ENCODE data around the gene PLA2G5.

PLA2G5 gene

GRCh38 chr1:20115479-20115878, 45.5 kb downstream of the PLA2G5 start:
- Histone ChIP-seq H3K27me3 (ENCODE audit: insufficient read depth, low read length) (no peaks in the 10 kb centered on the region; the same call in 1 of the 2 replicates), H4K20me1 (ENCODE audit: insufficient read depth, low read length) (no peaks in the 10 kb centered on the region), H3K27ac (ENCODE audit: low read depth, low read length, poor library complexity, severe bottlenecking) (no peak overlapping the region), H3K9me3 (ENCODE audit: low read length) (no peaks in the 10 kb centered on the region), H3K4me3 (ENCODE audit: low read depth, low read length, poor library complexity, severe bottlenecking) (no peak overlapping the region), H3K36me3 (ENCODE audit: insufficient read depth, low read length) (no peaks in the 10 kb centered on the region), H3F3A (ENCODE audit: insufficient read depth, low read length) (no peaks in the 10 kb centered on the region), H3K9ac (ENCODE audit: low read length) (no peak overlapping the region), H2AFZ (ENCODE audit: low read length) (no peak overlapping the region), H3K4me1 (ENCODE audit: insufficient read depth, low read length, severe bottlenecking) (no peaks in the 10 kb centered on the region), H3K4me2 (ENCODE audit: low read length) (no peak overlapping the region), H3K9me2 (ENCODE audit: low read depth, low read length) (no peaks in the 10 kb centered on the region), H3K79me2 (ENCODE audit: insufficient read depth, low read length) (no peaks in the 10 kb centered on the region)
- TF ChIP-seq EZH2 (IDR thresholded peaks at IDR 0.05; ENCODE audit: borderline replicate concordance, low read length) (no peak), CTCF (IDR thresholded peaks at IDR 0.05; ENCODE audit: low read length) (no peak)

GRCh38 chr1:20115916-20116315, 45.9 kb downstream of the PLA2G5 start:
- no peaks in the 10 kb centered on the region for H3K79me2 ChIP-seq (ENCODE audit: insufficient read depth, low read length)
- H3K9me2 ChIP-seq (ENCODE audit: low read depth, low read length) = no peaks in the 10 kb centered on the region
- H3K27me3 ChIP-seq (ENCODE audit: insufficient read depth, low read length) = no peaks in the 10 kb centered on the region; the same call in 1 of the 2 replicates

GRCh38 chr1:20117236-20117635, 47.2 kb downstream of the PLA2G5 start:
- Histone ChIP-seq H3K27me3 (ENCODE audit: insufficient read depth, low read length) (no peaks in the 10 kb centered on the region; the same call in 1 of the 2 replicates), H3K79me2 (ENCODE audit: insufficient read depth, low read length) (no peaks in the 10 kb centered on the region)

More at GRCh38 chr1:20115916-20116315, 45.9 kb downstream of the PLA2G5 start:
- H2AFZ ChIP-seq (ENCODE audit: low read length) = no peak overlapping the region
- H3K36me3 ChIP-seq (ENCODE audit: insufficient read depth, low read length) = no peaks in the 10 kb centered on the region
- H3K9ac ChIP-seq (ENCODE audit: low read length) = no peak overlapping the region
- no peak overlapping the region for H3K4me2 ChIP-seq (ENCODE audit: low read length)
- no peak overlapping the region for H3K27ac ChIP-seq (ENCODE audit: low read depth, low read length, poor library complexity, severe bottlenecking)
- no peaks in the 10 kb centered on the region for H3K4me1 ChIP-seq (ENCODE audit: insufficient read depth, low read length, severe bottlenecking)
- H3F3A ChIP-seq (ENCODE audit: insufficient read depth, low read length) = no peaks in the 10 kb centered on the region
- H3K4me3 ChIP-seq (ENCODE audit: low read depth, low read length, poor library complexity, severe bottlenecking) = no peak overlapping the region
- no peaks in the 10 kb centered on the region for H3K9me3 ChIP-seq (ENCODE audit: low read length)
- TF ChIP-seq CTCF (IDR thresholded peaks at IDR 0.05; ENCODE audit: low read length) = no peak
- no peaks in the 10 kb centered on the region for H4K20me1 ChIP-seq (ENCODE audit: insufficient read depth, low read length)

More at GRCh38 chr1:20117236-20117635, 47.2 kb downstream of the PLA2G5 start:
- no peak overlapping the region for H3K9ac ChIP-seq (ENCODE audit: low read length)
- no peaks in the 10 kb centered on the region for H3K9me3 ChIP-seq (ENCODE audit: low read length)
- H3K9me2 ChIP-seq (ENCODE audit: low read depth, low read length) = no peaks in the 10 kb centered on the region
- H3K27ac ChIP-seq (ENCODE audit: low read depth, low read length, poor library complexity, severe bottlenecking) = no peak overlapping the region
- H3K4me3 ChIP-seq (ENCODE audit: low read depth, low read length, poor library complexity, severe bottlenecking) = no peak overlapping the region
- H3K4me2 ChIP-seq (ENCODE audit: low read length) = no peak overlapping the region
- H2AFZ ChIP-seq (ENCODE audit: low read length) = no peak overlapping the region
- H3K36me3 ChIP-seq (ENCODE audit: insufficient read depth, low read length) = no peaks in the 10 kb centered on the region
- no peaks in the 10 kb centered on the region for H4K20me1 ChIP-seq (ENCODE audit: insufficient read depth, low read length)
- H3F3A ChIP-seq (ENCODE audit: insufficient read depth, low read length) = no peaks in the 10 kb centered on the region
- H3K4me1 ChIP-seq (ENCODE audit: insufficient read depth, low read length, severe bottlenecking) = no peaks in the 10 kb centered on the region
- TF ChIP-seq CTCF (IDR thresholded peaks at IDR 0.05; ENCODE audit: low read length) = no peak
- TF ChIP-seq EZH2 (IDR thresholded peaks at IDR 0.05; ENCODE audit: borderline replicate concordance, low read length) = no peak

Measured in OCI-LY1 (cell line).